HL-60 (cell line): Measurements from ENCODE around the gene KANTR.

Experiments used
- DNase-seq, 2 experiments: peaks; one replicate each; pipeline ENCODE4 v3.0.0-alpha.2; 2010 to 2020; ENCODE audit warnings: low read depth in 1 of 2, low spot score in 1 of 2
- H3K27ac ChIP-seq: fragments of 250-450 bp; sonication (Bioruptor Pico); replicated peaks from 2 replicates; pipeline ENCODE4 v1.5.1; 2020; ENCODE audit warnings: mild to moderate bottlenecking, moderate library complexity
- H3K27me3 ChIP-seq: fragments of 250-450 bp; sonication (Bioruptor Pico); 2 replicates; pipeline ENCODE4 v1.5.1; 2021; ENCODE audit warnings: mild to moderate bottlenecking, moderate library complexity; ENCODE audit not compliant: insufficient read depth, poor library complexity, severe bottlenecking
- H3K4me3 ChIP-seq: replicated peaks from 2 replicates; pipeline ENCODE4 v1.5.1; 2011; ENCODE audit warnings: mild to moderate bottlenecking, control low read depth, low read length; ENCODE audit not compliant: insufficient read depth
- GABPA ChIP-seq: IDR thresholded peaks from 2 replicates; pipeline ENCODE4 v1.6.1; 2012; ENCODE audit warnings: low read depth
- POLR2AphosphoS5 ChIP-seq: IDR thresholded peaks from 2 replicates; pipeline ENCODE4 v1.6.1; 2012; ENCODE audit warnings: low read depth
- SPI1 ChIP-seq: IDR thresholded peaks from 2 replicates; pipeline ENCODE4 v1.6.1; 2012; ENCODE audit warnings: low read depth, mild to moderate bottlenecking, borderline replicate concordance
- TF ChIP-seq, protein P1 (sequence below): IDR thresholded peaks from 2 replicates; pipeline ENCODE4 v1.6.1; 2012; ENCODE audit warnings: low read depth; ENCODE audit not compliant: insufficient replicate concordance
- TF ChIP-seq, protein P2 (sequence below): IDR thresholded peaks from one replicate; pipeline ENCODE4 v1.5.1; 2011; ENCODE audit warnings: low read length, control low read depth, inconsistent platforms; ENCODE audit not compliant: insufficient read depth

The KANTR gene

DNA sequence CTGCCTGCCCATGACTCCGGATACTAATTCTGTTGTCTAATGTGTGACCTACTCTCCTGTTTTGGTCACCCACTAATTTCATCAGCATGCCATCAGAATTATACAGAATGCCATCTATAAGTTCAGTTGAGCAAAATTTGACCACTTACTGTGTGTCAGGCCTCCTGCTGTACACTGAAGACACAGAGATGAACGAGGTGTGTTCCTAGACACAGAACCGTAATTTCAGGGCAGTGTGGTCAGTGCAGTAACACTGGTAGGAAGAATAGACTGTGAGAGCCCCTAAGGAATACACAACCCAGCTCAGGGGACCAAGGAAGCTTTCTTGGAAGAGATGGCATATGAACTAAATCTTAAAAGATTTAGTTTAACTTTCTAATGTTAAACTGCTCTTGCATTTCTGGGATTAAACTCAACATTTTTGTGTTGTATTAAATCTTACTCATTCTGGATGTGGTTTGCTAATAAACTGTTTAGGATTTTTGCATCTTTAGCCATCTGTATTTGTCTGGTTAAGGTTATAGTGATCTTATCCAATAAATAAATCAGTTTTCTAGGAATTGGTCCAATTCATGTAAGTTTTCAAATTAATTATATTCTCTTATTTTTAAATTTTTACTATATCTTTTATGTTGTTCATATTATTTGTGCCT lies 34.3 kb downstream of the KANTR start:
- no peak for DNase-seq
- Histone ChIP-seq H3K27me3 (no peaks in the 10 kb centered on the region), H3K27ac (no peak overlapping the region), H3K4me3 (no peak overlapping the region)
- TF ChIP-seq SPI1 (no peak), POLR2AphosphoS5 (no peak), GABPA (no peak)
- TF ChIP-seq, protein P1, sequence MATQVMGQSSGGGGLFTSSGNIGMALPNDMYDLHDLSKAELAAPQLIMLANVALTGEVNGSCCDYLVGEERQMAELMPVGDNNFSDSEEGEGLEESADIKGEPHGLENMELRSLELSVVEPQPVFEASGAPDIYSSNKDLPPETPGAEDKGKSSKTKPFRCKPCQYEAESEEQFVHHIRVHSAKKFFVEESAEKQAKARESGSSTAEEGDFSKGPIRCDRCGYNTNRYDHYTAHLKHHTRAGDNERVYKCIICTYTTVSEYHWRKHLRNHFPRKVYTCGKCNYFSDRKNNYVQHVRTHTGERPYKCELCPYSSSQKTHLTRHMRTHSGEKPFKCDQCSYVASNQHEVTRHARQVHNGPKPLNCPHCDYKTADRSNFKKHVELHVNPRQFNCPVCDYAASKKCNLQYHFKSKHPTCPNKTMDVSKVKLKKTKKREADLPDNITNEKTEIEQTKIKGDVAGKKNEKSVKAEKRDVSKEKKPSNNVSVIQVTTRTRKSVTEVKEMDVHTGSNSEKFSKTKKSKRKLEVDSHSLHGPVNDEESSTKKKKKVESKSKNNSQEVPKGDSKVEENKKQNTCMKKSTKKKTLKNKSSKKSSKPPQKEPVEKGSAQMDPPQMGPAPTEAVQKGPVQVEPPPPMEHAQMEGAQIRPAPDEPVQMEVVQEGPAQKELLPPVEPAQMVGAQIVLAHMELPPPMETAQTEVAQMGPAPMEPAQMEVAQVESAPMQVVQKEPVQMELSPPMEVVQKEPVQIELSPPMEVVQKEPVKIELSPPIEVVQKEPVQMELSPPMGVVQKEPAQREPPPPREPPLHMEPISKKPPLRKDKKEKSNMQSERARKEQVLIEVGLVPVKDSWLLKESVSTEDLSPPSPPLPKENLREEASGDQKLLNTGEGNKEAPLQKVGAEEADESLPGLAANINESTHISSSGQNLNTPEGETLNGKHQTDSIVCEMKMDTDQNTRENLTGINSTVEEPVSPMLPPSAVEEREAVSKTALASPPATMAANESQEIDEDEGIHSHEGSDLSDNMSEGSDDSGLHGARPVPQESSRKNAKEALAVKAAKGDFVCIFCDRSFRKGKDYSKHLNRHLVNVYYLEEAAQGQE, result no peak
- TF ChIP-seq, protein P2, sequence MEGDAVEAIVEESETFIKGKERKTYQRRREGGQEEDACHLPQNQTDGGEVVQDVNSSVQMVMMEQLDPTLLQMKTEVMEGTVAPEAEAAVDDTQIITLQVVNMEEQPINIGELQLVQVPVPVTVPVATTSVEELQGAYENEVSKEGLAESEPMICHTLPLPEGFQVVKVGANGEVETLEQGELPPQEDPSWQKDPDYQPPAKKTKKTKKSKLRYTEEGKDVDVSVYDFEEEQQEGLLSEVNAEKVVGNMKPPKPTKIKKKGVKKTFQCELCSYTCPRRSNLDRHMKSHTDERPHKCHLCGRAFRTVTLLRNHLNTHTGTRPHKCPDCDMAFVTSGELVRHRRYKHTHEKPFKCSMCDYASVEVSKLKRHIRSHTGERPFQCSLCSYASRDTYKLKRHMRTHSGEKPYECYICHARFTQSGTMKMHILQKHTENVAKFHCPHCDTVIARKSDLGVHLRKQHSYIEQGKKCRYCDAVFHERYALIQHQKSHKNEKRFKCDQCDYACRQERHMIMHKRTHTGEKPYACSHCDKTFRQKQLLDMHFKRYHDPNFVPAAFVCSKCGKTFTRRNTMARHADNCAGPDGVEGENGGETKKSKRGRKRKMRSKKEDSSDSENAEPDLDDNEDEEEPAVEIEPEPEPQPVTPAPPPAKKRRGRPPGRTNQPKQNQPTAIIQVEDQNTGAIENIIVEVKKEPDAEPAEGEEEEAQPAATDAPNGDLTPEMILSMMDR, result no peak

DNA sequence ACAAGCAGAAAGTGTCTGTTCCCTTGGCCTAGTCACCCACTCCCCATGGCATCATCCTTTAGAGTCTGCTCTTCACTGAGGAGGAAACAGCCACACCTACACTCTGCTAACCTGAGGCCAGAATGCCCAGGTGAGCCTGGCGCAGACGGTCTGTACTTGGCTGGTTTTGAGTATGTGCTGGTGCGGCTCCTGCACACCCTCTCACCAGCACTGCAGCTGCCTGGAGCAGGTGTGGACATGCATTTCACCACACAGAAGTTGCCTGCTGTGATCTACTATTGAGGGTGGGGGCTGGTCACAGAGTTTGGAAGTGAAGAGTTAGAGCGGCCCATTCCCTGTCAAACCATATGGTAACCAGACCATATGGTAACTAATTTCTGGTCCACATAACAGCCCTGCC lies 39.5 kb downstream of the KANTR start:
- TF ChIP-seq, protein P2, result no peak
- TF ChIP-seq POLR2AphosphoS5 (no peak), SPI1 (no peak), GABPA (no peak)
- TF ChIP-seq, protein P1, result no peak
- no peaks in the 10 kb centered on the region for H3K27me3 ChIP-seq
- DNase-seq, result no peak

DNA sequence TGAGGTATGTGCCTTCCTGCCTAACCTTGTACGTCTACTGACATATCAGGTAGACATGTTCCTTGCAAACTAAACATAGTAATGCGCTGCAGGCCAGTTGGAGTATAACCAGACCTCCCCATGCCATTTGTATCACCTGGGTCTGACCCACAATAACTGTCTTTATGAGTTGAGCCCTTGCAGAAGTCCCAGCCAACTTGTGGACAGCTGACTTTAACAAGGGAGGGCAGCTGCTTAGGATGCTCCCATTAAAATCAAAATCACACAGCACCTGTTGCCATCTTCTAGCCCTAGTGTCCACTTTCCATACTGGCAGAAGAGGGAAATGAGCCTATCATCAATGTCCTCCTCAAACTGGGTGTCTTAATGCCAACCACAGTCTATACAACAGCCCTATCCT lies 41.6 kb downstream of the KANTR start:
- Histone ChIP-seq H3K27ac (no peak overlapping the region), H3K4me3 (no peak overlapping the region), H3K27me3 (no peaks in the 10 kb centered on the region)
- no peak for DNase-seq
- TF ChIP-seq SPI1 (no peak), GABPA (no peak)

More for the DNA sequence above, 39.5 kb downstream of the KANTR start:
- Histone ChIP-seq H3K27ac (no peak overlapping the region), H3K4me3 (no peak overlapping the region)

DNA sequence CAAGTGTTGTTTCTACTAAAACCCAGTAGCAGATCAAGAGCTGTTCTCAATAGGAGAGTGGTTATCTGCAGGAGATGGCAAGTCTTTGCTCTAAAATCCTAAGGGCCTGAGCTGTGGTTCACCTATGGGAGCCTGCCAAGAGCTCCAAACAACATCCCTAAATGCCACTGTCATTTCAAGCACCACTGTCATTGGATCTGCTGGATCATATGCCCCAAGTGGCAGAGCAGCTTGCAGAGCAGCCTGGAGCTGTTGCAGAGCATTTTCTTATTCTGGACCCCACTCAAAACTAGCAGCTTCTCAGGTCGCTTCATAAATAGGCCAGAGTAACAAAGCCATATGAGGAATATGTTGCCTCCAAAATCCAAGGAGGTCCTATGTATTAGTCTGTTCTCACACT lies 59.6 kb downstream of the KANTR start:
- Histone ChIP-seq H3K4me3 (no peak overlapping the region), H3K27me3 (no peaks in the 10 kb centered on the region), H3K27ac (no peak overlapping the region)
- TF ChIP-seq, protein P2, result no peak
- TF ChIP-seq SPI1 (no peak), GABPA (no peak), POLR2AphosphoS5 (no peak)
- TF ChIP-seq, protein P1, result no peak
- DNase-seq, result no peak
